HG03025 (cell line): ENCODE results near the gene SLC7A7.

Source experiments
- ATAC-seq: cut with Tn5 transposase; IDR thresholded peaks from one replicate; pipeline ENCODE4 v1.9.1; 2021; ENCODE audit warnings: mild to moderate bottlenecking, moderate library complexity; ENCODE audit not compliant: unreplicated experiment, low FRiP score

Gene SLC7A7

GRCh38 chr14:22844221-22845102 is 29.2 kb upstream of the SLC7A7 start:
- ATAC-seq, result no peak

DNA sequence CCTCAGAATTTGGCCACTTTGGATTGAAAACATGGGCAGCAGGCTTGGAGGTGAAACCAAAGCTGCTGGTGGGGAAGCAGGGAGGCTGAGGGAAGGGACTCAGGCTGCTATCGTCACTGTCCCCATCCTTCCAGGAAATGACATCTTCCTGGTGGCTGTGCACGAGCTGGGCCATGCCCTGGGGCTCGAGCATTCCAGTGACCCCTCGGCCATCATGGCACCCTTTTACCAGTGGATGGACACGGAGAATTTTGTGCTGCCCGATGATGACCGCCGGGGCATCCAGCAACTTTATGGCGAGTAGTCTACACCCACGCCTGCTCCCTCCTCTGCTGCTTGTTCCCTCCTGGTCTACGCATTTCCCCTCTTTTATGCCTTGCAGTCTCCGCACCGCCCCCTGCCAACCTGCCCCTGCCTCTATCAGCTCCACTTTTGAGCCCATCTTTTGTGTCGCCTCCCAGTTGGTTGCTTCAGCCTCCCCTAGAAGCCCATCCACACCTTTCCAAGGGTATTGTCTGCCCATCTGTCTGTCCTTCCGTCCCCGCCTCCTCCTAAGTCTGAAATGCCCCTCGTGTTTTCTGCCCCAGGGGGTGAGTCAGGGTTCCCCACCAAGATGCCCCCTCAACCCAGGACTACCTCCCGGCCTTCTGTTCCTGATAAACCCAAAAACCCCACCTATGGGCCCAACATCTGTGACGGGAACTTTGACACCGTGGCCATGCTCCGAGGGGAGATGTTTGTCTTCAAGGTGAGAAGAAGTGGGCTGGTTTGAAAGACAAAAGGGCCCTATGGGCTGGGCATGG is 28.1 kb upstream of the SLC7A7 start:
- ATAC-seq, result no peak

GRCh38 chr14:22842211-22843122 is 27.2 kb upstream of the SLC7A7 start:
- no peak for ATAC-seq

GRCh38 chr14:22841769-22842168 is 26.5 kb upstream of the SLC7A7 start:
- no peak for ATAC-seq

DNA sequence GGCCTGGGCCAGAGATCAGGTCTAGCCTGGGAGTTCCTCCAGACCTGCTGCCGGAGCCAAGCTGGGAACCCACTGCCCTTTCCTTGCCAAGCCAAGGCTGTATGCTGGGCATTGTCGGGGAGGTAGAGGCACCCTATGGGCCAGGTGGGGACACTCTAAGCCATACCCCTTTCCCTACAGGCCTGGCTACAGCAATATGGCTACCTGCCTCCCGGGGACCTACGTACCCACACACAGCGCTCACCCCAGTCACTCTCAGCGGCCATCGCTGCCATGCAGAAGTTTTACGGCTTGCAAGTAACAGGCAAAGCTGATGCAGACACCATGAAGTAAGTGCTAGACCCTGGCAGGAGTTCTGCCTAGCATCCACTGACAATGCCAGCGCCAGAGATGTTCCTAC is 26.1 kb upstream of the SLC7A7 start:
- no peak for ATAC-seq

GRCh38 chr14:22839159-22839779 is 24.0 kb upstream of the SLC7A7 start:
- no peak for ATAC-seq

- no peak for ATAC-seq
These were observed 23.4 kb upstream of the SLC7A7 start for GRCh38 chr14:22838631-22839041.

- ATAC-seq, result no peak
These were observed 22.7 kb upstream of the SLC7A7 start for GRCh38 chr14:22837750-22838538.

GRCh38 chr14:22837114-22837749 is 22.0 kb upstream of the SLC7A7 start:
- ATAC-seq, result no peak

- no peak for ATAC-seq
These were observed 21.3 kb upstream of the SLC7A7 start, which contains the start of gene MMP14 for GRCh38 chr14:22836301-22837113. Gene MMP14 (plus strand): TSS chr14:22836585. CDS start chr14:22836818, 233 bp downstream.

- ATAC-seq, result no peak
These were observed 20.3 kb upstream of the SLC7A7 start for GRCh38 chr14:22835505-22835904.

DNA sequence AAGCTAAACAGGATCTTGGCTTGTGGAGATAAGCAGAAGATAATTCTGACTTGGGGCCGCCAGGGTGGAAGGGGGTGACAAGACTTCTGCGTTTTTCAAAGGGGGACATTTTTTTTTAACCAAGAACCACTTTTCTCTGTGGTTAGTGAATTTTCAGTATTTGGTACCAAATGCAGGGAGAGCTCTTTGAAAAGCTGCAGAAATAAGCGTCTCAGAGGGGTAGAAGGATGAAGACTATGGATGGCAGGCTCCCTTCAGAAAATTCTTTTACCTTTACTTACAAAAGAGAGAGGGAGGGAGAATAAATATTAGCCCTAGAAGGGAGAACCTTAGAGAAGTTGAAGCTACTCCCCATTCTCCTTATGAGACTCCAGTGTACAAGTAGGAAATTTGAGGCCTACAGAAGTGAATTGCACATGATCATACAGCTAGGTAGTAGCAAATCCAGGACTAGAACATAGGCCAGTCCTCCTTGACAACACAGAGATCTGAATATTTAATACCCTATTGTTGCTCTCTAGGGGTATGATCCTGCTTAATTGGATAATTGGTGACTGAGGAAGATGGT is 15.3 kb upstream of the SLC7A7 start:
- ATAC-seq, result peak; percentile 15

DNA sequence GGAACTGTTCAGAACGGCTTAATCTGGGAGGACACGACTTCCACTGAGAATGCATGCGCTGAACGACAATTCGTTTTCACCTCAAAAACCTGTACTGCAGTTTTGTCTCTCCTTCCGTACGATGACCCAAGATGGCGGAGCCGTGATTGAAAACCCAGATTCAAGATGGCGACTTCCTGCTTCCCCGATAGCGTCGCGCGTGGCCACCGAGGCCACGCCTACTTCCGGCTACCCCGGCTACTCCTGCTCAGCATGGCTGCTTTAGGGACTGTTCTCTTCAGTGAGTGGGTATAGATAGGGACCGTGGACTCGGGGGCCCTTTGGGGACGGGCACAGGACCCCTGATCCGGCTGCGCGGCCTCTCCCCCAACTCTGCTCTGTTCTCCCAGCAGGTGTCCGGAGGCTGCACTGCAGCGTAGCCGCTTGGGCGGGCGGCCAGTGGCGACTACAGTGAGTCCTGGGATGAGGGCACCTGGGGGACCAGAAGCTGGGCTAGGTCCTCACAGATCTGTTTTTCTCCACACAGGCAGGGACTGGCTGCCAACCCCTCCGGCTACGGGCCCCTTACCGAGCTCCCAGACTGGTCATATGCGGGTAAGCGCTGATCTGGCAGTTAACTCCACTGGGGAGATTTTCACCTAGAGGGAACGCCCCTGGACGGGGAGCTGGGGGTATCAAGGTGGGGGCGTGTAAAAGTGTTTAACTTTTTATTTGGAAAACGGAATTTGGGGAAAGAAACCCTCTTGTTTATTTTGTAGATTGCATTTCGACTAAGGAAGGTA is 14.6 kb upstream of the SLC7A7 start, which contains the start of gene MRPL52:
TSS of gene MRPL52 (plus strand) at position 227 of the 782 bp plus-strand sequence. CDS start at position 253, 26 bp downstream.
- ATAC-seq, result peak; percentile 68

DNA sequence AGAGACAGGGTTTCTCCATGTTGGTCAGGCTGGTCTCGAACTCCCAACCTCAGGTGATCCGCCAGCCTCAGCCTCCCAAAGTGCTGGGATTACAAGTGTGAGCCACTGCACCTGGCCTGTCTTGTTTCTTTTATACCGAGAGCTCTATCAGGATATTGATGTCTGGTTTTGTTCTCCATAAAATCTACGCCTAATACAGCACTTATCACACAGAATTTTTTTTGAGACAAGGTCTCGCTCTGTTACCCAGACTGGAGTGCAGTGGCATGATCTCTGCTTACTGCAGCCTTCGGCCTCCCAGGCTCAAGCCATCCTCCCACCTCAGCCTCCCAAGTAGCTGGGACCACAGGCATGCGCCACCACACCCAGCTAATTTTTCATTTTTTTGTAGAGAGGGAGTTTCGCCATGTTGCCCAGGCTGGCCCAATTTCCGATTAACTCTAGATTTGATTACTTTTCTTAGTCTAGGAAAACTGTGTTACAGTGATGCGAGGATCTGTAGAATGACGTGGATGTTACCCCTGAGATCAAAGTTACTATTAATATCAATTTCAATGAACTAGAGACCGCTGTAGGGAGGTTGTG is 13.9 kb upstream of the SLC7A7 start:
- peak; percentile 22 for ATAC-seq

GRCh38 chr14:22824711-22825359 is 9.6 kb upstream of the SLC7A7 start:
- ATAC-seq, result no peak

DNA sequence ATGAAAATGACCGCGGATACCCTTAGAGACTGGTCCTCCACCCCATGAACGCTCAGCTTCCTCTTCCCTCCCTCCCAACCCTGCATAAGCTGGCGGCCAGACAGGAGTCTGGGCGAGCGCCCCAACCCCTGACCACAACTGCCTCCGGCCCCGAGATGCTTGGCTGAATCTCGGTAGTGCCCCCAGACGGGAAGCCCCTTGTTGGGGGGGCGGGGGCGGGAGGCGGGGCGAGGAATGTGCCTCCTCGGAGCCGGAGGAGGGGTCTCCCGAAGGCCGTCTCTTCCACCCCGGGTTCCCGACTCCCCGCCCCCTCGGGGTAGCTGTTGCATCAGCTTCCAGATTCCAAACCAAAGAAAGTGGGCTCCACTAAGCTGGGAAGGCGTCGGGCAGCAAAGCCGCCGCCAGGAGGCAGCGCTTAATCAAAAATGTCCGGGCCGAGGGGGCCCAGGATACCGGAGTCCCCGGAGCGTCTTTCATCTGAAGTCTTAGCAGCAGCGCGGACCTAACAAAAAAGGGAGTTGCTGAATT is 7.4 kb upstream of the SLC7A7 start:
- ATAC-seq, result no peak
